CD4-positive, CD25-positive, alpha-beta regulatory T cell (primary cell): ENCODE results near the gene MARVELD1. TPM values are rescaled to one million over a fixed set of nuclear protein-coding genes. Genes with fewer than 3 reads are reported as not detected.

Experiments
- ATAC-seq, 2 donors: fragments of 150-1000 bp; cut with Tn5 transposase; one replicate each; pipeline ENCODE4 v1.10.0; 2021; ENCODE audit warnings: low read depth in 2 of 2, moderate number of reproducible peaks in 2 of 2, moderate library complexity in 1 of 2
- DNase-seq, 3 donors: peaks; one replicate each; pipeline versions ENCODE4 v3.0.0 to v3.0.0-alpha.2; 2012 to 2022; ENCODE audit warnings: mixed read lengths in 1 of 3
- H3K27ac ChIP-seq: one replicate; pipeline ENCODE4 v1.7.0; 2013; ENCODE audit warnings: mild to moderate bottlenecking, low read length; ENCODE audit not compliant: insufficient read depth, poor library complexity, severe bottlenecking
- H3K27me3 ChIP-seq: one replicate; pipeline ENCODE4 v1.7.0; 2013; ENCODE audit warnings: low read length; ENCODE audit not compliant: control insufficient read depth, insufficient read depth
- H3K36me3 ChIP-seq: one replicate; pipeline ENCODE4 v1.7.0; 2013; ENCODE audit warnings: mild to moderate bottlenecking, low read length, moderate library complexity; ENCODE audit not compliant: control insufficient read depth, insufficient read depth
- H3K4me1 ChIP-seq: 2 replicates; pipeline ENCODE4 v1.7.0; 2013; ENCODE audit warnings: mild to moderate bottlenecking, low read length; ENCODE audit not compliant: insufficient read depth, control insufficient read depth, poor library complexity, severe bottlenecking
- H3K4me3 ChIP-seq: one replicate; pipeline ENCODE4 v1.7.0; 2013; ENCODE audit warnings: low read depth, mild to moderate bottlenecking, low read length, moderate library complexity
- H3K9me3 ChIP-seq, 2 experiments: 1 replicate in 1 of 2; 2 replicates in 1 of 2; pipeline ENCODE4 v1.7.0; 2013; ENCODE audit warnings: low read length in 2 of 2, mild to moderate bottlenecking in 1 of 2, moderate library complexity in 1 of 2; ENCODE audit not compliant: control insufficient read depth in 2 of 2
- H3K27ac Mint-ChIP-seq, 3 donors: one replicate each; pipeline ENCODE4 v1.8.0; 2020 to 2022; ENCODE audit warnings: mild to moderate bottlenecking in 3 of 3, mixed read lengths in 3 of 3, moderate library complexity in 2 of 3
- H3K27me3 Mint-ChIP-seq: one replicate; pipeline ENCODE4 v1.8.0; 2022; ENCODE audit warnings: mild to moderate bottlenecking, mixed read lengths
- H3K36me3 Mint-ChIP-seq: one replicate; pipeline ENCODE4 v1.8.0; 2020; ENCODE audit warnings: mixed read lengths
- H3K4me1 Mint-ChIP-seq, 4 donors: one replicate each; pipeline ENCODE4 v1.8.0; 2020 to 2022; ENCODE audit warnings: mixed read lengths in 4 of 4, mild to moderate bottlenecking in 1 of 4
- H3K4me3 Mint-ChIP-seq, 4 donors: one replicate each; pipeline ENCODE4 v1.8.0; 2020 to 2022; ENCODE audit warnings: mild to moderate bottlenecking in 4 of 4, mixed read lengths in 4 of 4, moderate library complexity in 3 of 4
- H3K9me3 Mint-ChIP-seq, 7 donors: one replicate each; pipeline ENCODE4 v1.8.0; 2020 to 2022; ENCODE audit warnings: mixed read lengths in 7 of 7, mild to moderate bottlenecking in 3 of 7, moderate library complexity in 2 of 7
- polyA plus RNA-seq, 4 donors: library from polyadenylated mRNA; unstranded; fragments of 300-500 nt; fragmentation: Illumina TruSeq; gene quantifications; one replicate each; pipeline ENCODE4 v1.2.3, GENCODE V29; 2021
- total RNA-seq: library from RNA; stranded (reverse); gene quantifications from one replicate; pipeline ENCODE4 v1.2.3, GENCODE V29; 2022

The MARVELD1 gene
- total RNA-seq: 0.62 TPM
- polyA plus RNA-seq: not detected

GRCh38 chr10:97713339-97713825 is at the start of gene MARVELD1:
MARVELD1 (plus strand) TSS chr10:97713730; CDS start chr10:97713877, 147 bp downstream.
- ATAC-seq (no peak), DNase-seq (no peak)
- Histone ChIP-seq H3K4me3 (peak within 1 kb of the TSS; percentile 32), H3K27me3 (peaks cover 10% of the 10 kb centered on the region), H3K36me3 (no peaks in the 10 kb centered on the region), H3K27ac (no peak within 1 kb of the TSS), H3K9me3 (no peaks in the 10 kb centered on the region), H3K4me1 (peaks cover 9% of the 10 kb centered on the region)
- Mint-ChIP-seq H3K27me3 (peaks cover 64% of the 10 kb centered on the region), H3K4me1 (peaks cover 0 to 20% (median 7%) of the 10 kb centered on the region in 4 donors), H3K27ac (peak within 1 kb of the TSS; percentile 77 to 93 (median 83)), H3K36me3 (peaks cover under 1% of the 10 kb centered on the region), H3K4me3 (peak within 1 kb of the TSS; percentile 90 to 98 (median 94)), H3K9me3 (peaks cover 0 to 3% (median 0%) of the 10 kb centered on the region in 7 donors)

DNA sequence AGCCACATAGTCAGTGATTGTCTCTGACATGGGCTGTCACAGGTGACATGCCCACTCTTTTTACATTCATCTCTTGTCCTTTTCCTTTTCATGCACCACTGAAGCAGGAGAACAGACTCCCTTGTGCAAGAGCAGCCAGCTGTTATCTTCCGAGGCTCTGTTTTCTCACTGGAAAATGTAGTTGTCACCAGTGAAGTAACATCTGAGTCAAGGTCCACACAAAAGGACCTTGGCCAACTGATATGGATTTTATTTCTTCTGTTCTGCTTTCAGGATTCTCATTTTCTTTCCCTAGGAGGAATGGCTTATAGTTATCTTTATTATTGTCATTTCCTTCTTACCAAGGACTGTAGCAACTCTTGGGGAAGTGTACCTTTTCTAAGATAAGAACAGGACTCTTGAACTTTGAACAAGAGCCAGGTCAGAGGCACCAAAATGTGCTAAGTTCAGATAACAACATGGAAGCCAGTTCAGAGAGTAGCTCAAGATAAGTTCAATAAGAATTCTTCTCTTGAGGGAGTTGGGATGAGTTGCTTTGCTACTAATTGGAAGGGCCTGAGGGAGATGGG is 49.2 kb upstream of the MARVELD1 start:
- no peak overlapping the region for H3K27ac ChIP-seq
- H3K27me3 ChIP-seq: no peaks in the 10 kb centered on the region
- Mint-ChIP-seq H3K4me3 (no peak overlapping the region), H3K9me3 (no peaks in the 10 kb centered on the region), H3K27ac (no peak overlapping the region), H3K27me3 (no peaks in the 10 kb centered on the region), H3K4me1 (peaks cover 0 to 2% (median 0%) of the 10 kb centered on the region in 4 donors), H3K36me3 (peaks cover 46% of the 10 kb centered on the region)
- H3K4me1 ChIP-seq: no peaks in the 10 kb centered on the region
- no peak for ATAC-seq
- H3K36me3 ChIP-seq: peaks cover 50% of the 10 kb centered on the region
- no peak for DNase-seq
- no peak overlapping the region for H3K4me3 ChIP-seq
- H3K9me3 ChIP-seq: no peaks in the 10 kb centered on the region

DNA sequence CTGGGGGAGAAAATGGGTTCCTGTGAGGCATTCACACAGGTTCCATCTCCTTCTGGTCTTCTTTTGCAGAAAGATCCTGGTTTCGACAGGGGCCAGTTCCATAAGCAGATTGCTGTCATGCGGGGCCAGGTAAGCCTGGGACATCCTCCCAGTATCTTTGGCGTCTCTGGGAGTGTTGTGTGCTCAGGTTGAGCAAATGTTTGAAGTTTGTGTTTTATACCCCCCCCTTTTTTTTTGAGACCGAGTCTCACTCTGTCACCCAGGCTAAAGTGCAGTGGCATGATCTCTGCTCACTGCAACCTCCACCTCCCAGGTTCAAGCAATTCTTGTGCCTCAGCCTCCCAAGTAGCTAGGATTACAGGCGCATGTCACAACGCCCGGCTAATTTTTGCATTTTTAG is 46.5 kb upstream of the MARVELD1 start:
- no peak overlapping the region for H3K4me3 Mint-ChIP-seq
- no peaks in the 10 kb centered on the region for H3K9me3 Mint-ChIP-seq
- H3K27ac Mint-ChIP-seq: no peak overlapping the region
- peaks cover 44% of the 10 kb centered on the region for H3K36me3 Mint-ChIP-seq
- DNase-seq: no peak
- Histone ChIP-seq H3K36me3 (peaks cover 51% of the 10 kb centered on the region), H3K4me1 (no peaks in the 10 kb centered on the region), H3K4me3 (no peak overlapping the region), H3K27me3 (no peaks in the 10 kb centered on the region), H3K9me3 (no peaks in the 10 kb centered on the region), H3K27ac (no peak overlapping the region)
- H3K4me1 Mint-ChIP-seq: peaks cover 0 to 2% (median 0%) of the 10 kb centered on the region in 4 donors
- ATAC-seq: no peak
- H3K27me3 Mint-ChIP-seq: no peaks in the 10 kb centered on the region

DNA sequence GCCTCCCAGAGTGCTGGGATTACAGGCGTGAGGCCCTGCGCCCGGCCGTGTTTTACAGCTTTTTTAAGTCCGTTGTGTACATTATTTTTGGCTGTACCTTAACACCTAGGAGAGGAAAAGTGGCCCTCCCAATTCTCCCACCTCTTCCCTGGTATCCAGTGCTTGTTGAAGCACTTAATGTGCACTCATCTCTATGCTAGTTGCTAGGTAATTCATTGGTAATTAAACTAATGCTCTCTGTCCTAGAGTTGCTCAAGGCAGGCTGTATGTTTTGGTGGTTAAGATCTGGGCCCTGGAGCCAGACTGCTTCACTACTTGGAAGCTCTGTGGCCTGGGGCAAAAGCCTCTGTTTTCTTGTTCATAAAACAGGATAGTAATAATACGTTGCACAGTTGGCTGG is 46.1 kb upstream of the MARVELD1 start:
- Histone ChIP-seq H3K4me3 (no peak overlapping the region), H3K4me1 (no peaks in the 10 kb centered on the region), H3K36me3 (peaks cover 50% of the 10 kb centered on the region), H3K27ac (no peak overlapping the region), H3K9me3 (no peaks in the 10 kb centered on the region), H3K27me3 (no peaks in the 10 kb centered on the region)
- H3K4me3 Mint-ChIP-seq: no peak overlapping the region
- no peak overlapping the region for H3K27ac Mint-ChIP-seq
- DNase-seq (no peak), ATAC-seq (no peak)
- H3K9me3 Mint-ChIP-seq: no peaks in the 10 kb centered on the region
- peaks cover 40% of the 10 kb centered on the region for H3K36me3 Mint-ChIP-seq
- peaks cover 0 to 2% (median 0%) of the 10 kb centered on the region in 4 donors for H3K4me1 Mint-ChIP-seq
- H3K27me3 Mint-ChIP-seq: no peaks in the 10 kb centered on the region

- Mint-ChIP-seq H3K36me3 (peaks cover 40% of the 10 kb centered on the region), H3K27ac (no peak overlapping the region), H3K4me1 (peaks cover 0 to 2% (median 0%) of the 10 kb centered on the region in 4 donors)
These were observed 44.0 kb upstream of the MARVELD1 start for GRCh38 chr10:97669571-97669970.

GRCh38 chr10:97673736-97674525 is 39.6 kb upstream of the MARVELD1 start:
- DNase-seq: no peak
- ATAC-seq: no peak
- Mint-ChIP-seq H3K4me3 (no peak overlapping the region), H3K27ac (peak overlapping the region in 2 of 3 donors; percentile 29 to 41), H3K27me3 (no peaks in the 10 kb centered on the region), H3K9me3 (no peaks in the 10 kb centered on the region), H3K36me3 (peaks cover 22% of the 10 kb centered on the region), H3K4me1 (peaks cover 0 to 5% (median 0%) of the 10 kb centered on the region in 4 donors)
- Histone ChIP-seq H3K27me3 (no peaks in the 10 kb centered on the region), H3K4me3 (no peak overlapping the region), H3K9me3 (no peaks in the 10 kb centered on the region), H3K36me3 (peaks cover 35% of the 10 kb centered on the region), H3K4me1 (peaks cover 3% of the 10 kb centered on the region), H3K27ac (no peak overlapping the region)

More at GRCh38 chr10:97669571-97669970, 44.0 kb upstream of the MARVELD1 start:
- ATAC-seq: no peak
- H3K27me3 Mint-ChIP-seq: no peaks in the 10 kb centered on the region
- DNase-seq: no peak
- no peak overlapping the region for H3K4me3 ChIP-seq
- no peaks in the 10 kb centered on the region for H3K9me3 ChIP-seq
- H3K27me3 ChIP-seq: no peaks in the 10 kb centered on the region
- no peak overlapping the region for H3K4me3 Mint-ChIP-seq
- no peaks in the 10 kb centered on the region for H3K9me3 Mint-ChIP-seq
- H3K4me1 ChIP-seq: no peaks in the 10 kb centered on the region
- H3K36me3 ChIP-seq: peaks cover 42% of the 10 kb centered on the region
- no peak overlapping the region for H3K27ac ChIP-seq

DNA sequence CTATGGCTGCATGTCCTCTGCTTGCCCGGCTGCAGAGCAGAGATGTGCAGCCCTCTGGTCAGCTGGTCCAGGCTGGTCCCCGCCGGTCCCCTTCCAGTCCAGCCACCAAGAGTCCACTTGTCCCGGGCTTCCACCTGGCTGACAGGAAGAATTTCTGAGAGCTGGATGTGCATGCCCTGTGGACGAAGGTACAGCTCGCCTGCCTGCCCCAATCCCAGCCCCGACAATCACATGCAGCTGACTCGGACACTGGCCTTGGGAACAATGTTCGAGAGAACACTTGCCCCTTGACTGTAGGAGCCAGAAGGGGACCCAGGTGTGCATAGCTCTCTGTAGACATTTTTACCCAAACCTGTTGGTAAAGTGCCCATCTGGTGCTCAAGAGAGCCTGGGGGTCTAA is 38.3 kb upstream of the MARVELD1 start:
- Histone ChIP-seq H3K27ac (no peak overlapping the region), H3K4me3 (no peak overlapping the region), H3K9me3 (no peaks in the 10 kb centered on the region), H3K36me3 (peaks cover 29% of the 10 kb centered on the region), H3K27me3 (no peaks in the 10 kb centered on the region), H3K4me1 (peaks cover 3% of the 10 kb centered on the region)
- Mint-ChIP-seq H3K27me3 (no peaks in the 10 kb centered on the region), H3K4me3 (no peak overlapping the region), H3K4me1 (peaks cover 0 to 5% (median 0%) of the 10 kb centered on the region in 4 donors), H3K9me3 (no peaks in the 10 kb centered on the region), H3K36me3 (peaks cover 22% of the 10 kb centered on the region), H3K27ac (no peak overlapping the region)
- ATAC-seq (no peak), DNase-seq (no peak)
